Amniotic stem cell (primary cell): ENCODE measurements around the gene ARFGAP3.

ENCODE experiments used
- DNase-seq: peaks from one replicate; lab custom pipeline; 2025; lab: John Stamatoyannopoulos, UW

ARFGAP3 gene

GRCh38 chr22:42863349-42863961, 6.4 kb upstream of the ARFGAP3 start:
- no peak for DNase-seq

GRCh38 chr22:42862045-42862734, 5.1 kb upstream of the ARFGAP3 start:
- no peak for DNase-seq

GRCh38 chr22:42860968-42861367, 3.9 kb upstream of the ARFGAP3 start:
- DNase-seq: no peak

DNA sequence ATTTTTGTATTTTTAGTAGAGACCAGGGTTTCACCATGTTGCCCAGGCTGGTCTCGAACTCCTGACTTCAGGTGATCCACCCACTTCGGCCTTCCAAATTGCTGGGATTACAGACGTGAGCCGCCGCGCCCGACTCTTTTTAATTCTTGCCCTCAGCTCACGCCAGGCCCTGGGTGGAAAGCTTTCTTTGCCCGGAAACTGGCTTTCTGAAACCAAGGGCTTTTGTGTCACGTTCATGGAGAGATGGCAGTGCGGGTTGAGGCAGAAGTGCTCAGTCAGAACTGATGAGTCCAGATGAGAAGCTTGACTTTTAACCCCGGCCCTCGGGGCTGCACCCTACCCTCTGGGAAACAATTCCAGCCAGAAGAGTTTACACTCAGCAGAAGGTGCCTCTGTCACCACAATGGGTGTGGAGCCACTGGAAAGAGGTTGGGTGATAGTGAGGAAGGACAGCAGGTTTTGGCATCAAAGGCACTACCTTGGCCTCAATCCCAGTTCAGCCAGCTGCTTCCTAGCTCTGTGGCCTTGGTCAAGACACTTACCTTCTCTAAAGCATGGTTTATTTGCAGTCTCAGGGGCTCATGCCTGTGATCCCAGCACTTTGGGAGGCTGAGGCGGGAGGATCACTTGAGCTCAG, 890 bp upstream of the ARFGAP3 start:
- DNase-seq: no peak

DNA sequence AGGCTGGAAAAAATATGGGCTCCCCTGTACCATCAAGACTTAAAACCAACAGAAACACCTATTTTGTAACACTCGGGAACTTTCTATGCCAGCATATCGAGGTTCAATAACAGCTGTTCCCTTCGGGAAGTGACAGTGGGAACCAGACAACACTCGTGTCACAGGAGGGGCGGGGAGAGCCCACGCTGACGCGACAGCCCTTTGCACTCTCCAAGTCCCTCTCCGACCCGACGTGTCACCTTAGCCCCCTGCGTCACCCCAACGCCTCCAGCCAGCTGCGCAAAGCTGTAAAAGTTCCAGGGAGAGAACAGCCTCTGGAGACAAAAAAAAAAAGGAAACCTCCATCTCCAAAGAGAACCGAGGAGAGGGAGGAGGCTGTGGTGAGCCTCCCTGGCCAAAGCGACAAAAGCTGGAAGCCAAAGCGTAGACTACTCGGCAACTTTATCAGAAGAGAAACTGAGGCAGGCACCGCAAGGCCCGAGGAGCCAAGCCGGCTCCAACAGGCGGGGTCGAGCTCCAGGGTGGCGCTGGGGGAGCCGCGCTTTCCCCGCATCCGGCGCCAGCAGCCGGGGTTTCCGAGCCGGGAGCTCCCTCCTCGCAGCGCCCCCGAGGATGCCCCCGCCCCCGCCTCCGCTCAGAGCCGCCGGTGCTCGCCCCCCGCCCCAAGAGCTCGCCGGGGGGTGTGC, 751 bp downstream of the ARFGAP3 start:
- DNase-seq: no peak

- DNase-seq: no peak
Observed at GRCh38 chr22:42855721-42856120, 1.4 kb downstream of the ARFGAP3 start.

DNA sequence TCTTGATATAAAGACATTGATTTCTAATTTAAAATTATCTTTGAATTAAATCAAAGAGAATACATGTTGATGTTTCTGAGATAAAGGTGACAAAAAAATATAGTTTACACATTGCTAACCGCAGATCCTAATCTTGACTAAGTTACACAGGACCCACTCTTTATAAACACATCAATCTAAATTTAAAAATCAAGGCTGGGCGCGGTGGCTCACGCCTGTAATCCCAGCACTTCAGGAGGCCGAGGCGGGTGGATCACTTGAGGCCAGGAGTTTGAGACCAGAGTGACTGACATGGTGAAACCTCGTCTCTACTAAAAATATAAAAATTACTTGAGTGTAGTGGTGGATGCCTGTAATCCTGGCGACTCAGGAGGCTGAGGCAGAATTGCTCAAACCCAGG, 1.9 kb downstream of the ARFGAP3 start:
- DNase-seq: no peak

DNA sequence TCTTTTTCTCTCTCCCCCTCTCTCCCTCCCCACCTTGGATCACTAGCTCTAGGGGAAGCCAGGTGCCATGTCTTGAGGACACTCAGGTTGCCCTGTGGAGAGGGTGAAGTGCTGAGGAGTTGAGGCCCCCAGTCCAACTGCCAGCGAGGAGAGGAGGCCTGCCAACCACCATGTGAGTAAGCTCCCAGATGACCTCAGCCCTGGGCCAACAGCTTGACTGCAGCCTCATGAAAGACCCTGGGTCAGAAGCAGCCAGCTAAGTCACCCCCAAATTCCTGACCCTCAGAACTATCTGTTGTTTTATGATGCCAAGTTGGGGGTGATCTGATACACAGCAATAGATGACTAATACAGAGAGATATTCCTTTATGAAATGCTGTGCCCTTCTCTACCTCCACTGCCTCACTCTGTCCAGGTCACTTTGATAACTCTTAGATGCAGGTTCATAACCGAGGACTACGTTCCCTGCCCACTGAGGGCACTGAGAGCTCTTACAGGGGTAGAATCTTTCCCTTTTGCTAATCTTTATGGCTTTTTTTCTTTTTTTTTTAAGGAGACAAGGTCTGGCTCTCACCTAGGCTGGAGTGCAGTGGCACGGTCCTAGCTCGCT, 8.0 kb downstream of the ARFGAP3 start:
- no peak for DNase-seq

DNA sequence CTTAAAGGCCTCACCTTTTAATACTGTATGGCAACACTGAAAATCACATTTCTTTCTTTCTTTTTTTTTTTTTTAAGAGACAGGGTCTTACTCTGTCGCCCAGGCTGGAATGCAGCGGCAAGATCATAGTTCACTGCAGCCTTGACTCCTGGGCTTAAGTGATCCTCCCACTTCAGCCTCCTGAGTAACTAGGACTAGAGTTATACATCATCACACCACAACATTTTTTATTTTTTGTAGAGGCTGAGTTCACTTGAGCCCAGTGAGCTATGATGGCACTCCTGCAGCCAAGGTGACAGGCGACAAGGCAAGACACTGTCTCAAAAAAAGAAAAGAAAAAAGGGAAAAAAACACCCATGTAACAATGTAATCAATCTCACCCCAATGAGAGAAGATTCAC, 10.0 kb downstream of the ARFGAP3 start:
- DNase-seq: no peak

GRCh38 chr22:42844756-42845155, 12.3 kb downstream of the ARFGAP3 start:
- no peak for DNase-seq

GRCh38 chr22:42842658-42843370, 14.3 kb downstream of the ARFGAP3 start:
- DNase-seq: no peak

DNA sequence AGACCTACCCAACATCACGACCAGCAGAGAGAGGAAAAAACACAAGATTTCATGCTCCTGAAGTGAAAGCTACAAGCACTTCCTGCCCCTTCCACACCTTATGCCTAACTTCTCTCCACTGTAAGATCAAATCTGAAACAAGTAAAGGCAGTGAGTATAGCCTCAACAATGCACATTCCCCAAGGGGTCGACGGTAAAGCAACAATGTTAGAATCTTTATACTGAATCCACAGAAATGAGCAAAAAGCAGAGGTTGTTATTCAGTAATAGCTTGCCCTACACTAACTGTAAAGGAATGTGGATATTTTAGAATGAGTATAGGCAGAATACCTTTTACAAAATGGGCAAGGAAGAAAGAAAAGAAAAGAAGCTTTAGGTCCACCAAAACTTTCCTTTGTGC, 15.6 kb downstream of the ARFGAP3 start:
- DNase-seq: no peak

DNA sequence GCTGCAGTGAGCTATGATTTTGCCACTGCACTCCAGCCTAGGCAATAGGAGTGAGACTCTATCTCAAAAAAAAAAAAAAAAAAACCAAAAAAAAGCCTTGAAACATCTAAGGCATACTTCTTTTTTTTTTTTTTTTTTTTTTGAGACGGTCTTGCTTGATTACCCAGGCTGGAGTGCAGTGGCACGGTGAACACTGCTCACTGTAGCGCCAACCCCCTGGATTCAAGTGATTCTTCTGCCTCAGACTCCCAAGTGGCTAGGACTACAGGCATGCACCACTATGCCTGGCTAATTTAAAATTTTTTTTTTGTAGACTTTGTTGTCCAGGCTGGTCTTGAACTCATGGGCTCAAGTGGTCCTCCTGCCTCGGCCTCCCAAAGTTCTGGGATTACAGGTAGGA, 19.5 kb downstream of the ARFGAP3 start:
- no peak for DNase-seq

GRCh38 chr22:42836026-42836425, 21.0 kb downstream of the ARFGAP3 start:
- no peak for DNase-seq

GRCh38 chr22:42834177-42834949, 22.7 kb downstream of the ARFGAP3 start:
- no peak for DNase-seq

GRCh38 chr22:42833104-42833503, 24.0 kb downstream of the ARFGAP3 start:
- DNase-seq: no peak

- DNase-seq: no peak
Observed at GRCh38 chr22:42831712-42832111, 25.4 kb downstream of the ARFGAP3 start.

DNA sequence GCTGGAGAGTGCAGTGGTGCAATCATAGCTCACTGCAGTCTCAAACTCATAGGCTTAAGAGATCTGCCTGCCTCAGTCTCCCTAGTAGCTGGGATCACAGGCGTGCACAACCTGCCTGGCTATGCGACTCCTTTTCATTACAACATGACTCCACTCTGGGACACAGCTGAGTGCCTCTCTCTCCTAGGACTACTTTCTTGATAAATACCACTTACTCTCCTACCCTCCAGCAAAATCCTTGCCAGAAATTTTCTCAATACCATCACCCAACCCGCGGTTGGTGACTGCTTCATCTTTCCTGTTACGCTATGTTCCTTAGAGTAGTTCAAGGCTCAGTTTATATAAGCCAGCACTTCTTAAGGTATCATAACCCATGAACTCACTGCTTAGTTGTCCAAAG, 26.9 kb downstream of the ARFGAP3 start:
- no peak for DNase-seq

- DNase-seq: no peak
Observed at GRCh38 chr22:42829302-42829701, 27.8 kb downstream of the ARFGAP3 start.

DNA sequence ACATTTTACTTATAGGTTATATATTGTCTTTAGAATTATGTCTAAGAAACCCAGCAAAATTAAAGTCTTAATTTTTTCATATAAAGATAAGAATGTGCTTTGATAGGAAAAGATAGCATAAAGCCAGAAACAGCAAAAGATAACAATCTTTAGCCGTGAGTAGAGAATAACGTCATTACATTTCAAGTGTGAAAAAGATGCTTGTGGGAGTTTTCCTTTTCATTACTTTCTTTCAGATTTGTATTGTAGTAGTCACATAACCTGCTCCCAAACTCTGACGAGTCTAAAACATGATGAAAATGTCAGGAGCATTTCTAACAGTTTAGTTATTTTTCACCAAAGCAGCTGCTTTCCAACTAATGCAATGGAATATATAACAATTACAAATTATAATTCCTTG, 31.3 kb downstream of the ARFGAP3 start:
- DNase-seq: no peak

GRCh38 chr22:42821386-42821785, 35.7 kb downstream of the ARFGAP3 start:
- no peak for DNase-seq
